ENCODE data around the gene MYO6.

The MYO6 gene

GRCh38 chr6:75880305-75880704, 131.3 kb downstream of the MYO6 start:
- ChIA-PET POLR2A (no interaction called here), CTCF (interaction anchor here (0.9 to 14.7 kb wide), 5 partner anchors 11 to 53 kb away, joined by 3 to 193 read pairs (median 3); no protein-coding TSS in a partner anchor)
- DNase-seq (ENCODE audit: extremely low spot score): no peak
- no peak for TF ChIP-seq CTCF (IDR thresholded peaks at IDR 0.05; ENCODE audit: control extremely low read depth, extremely low read depth, low read depth, missing control alignments)

DNA sequence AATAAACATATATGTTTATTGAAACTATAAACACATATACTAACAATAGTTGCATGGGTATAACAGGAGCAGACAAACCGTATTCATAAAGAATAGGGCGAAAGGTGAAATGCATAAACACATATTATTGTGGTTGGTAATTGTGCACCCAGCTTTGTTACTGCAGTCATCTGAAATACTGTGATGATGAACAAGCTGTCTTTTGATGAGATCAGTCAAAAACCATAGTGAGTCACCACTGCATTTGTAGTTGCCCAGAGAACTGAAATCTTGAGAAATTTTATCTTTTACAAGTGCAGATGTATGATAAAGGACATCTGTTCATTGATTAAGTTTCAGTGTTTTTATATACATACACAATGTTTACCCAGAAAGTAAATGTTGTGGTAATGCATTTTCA, 133.7 kb downstream of the MYO6 start:
- POLR2A ChIA-PET: no interaction called here
- CTCF ChIA-PET: interaction anchor here (3.0 to 14.7 kb wide), 2 partner anchors 10 kb away, joined by 9 to 193 read pairs; no protein-coding TSS in a partner anchor
- no peak for DNase-seq (ENCODE audit: extremely low spot score)
- no peak for TF ChIP-seq CTCF (IDR thresholded peaks at IDR 0.05; ENCODE audit: control extremely low read depth, extremely low read depth, low read depth, missing control alignments)

DNA sequence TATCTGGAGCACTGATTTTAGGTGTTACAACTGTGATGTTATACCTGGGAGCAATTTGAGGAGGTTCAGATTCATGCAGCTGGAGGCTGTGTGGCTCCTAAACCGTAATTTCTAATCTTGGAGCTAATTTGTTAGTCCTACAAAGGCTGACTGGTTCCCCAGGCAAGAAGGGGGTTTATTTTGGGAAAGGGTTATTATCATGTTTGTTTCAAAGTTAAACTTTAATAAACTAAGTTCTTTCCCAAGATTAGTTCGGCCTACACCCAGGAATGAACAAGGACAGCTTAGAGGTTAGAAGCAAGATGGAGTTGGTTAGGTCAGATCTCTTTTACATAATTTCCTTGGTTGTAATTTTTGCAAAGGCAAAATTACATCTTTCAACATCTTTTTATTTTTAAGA, 135.8 kb downstream of the MYO6 start:
- ChIA-PET CTCF (interaction anchor here (1.0 to 14.7 kb wide), 2 partner anchors 8 to 17 kb away, joined by 3 to 193 read pairs; no protein-coding TSS in a partner anchor), POLR2A (no interaction called here)
- no peak for DNase-seq (ENCODE audit: extremely low spot score)
- TF ChIP-seq CTCF (IDR thresholded peaks at IDR 0.05; ENCODE audit: control extremely low read depth, extremely low read depth, low read depth, missing control alignments): no peak

GRCh38 chr6:75892384-75892783, 143.3 kb downstream of the MYO6 start:
- ChIA-PET POLR2A (no interaction called here), CTCF (interaction anchor here (0.7 to 8.2 kb wide), 21 partner anchors 14 to 1572 kb away, joined by 3 to 193 read pairs (median 6); partner anchors contain the start of gene HTR1B)
- no peak for TF ChIP-seq CTCF (IDR thresholded peaks at IDR 0.05; ENCODE audit: control extremely low read depth, extremely low read depth, low read depth, missing control alignments)
- DNase-seq (ENCODE audit: extremely low spot score): no peak

DNA sequence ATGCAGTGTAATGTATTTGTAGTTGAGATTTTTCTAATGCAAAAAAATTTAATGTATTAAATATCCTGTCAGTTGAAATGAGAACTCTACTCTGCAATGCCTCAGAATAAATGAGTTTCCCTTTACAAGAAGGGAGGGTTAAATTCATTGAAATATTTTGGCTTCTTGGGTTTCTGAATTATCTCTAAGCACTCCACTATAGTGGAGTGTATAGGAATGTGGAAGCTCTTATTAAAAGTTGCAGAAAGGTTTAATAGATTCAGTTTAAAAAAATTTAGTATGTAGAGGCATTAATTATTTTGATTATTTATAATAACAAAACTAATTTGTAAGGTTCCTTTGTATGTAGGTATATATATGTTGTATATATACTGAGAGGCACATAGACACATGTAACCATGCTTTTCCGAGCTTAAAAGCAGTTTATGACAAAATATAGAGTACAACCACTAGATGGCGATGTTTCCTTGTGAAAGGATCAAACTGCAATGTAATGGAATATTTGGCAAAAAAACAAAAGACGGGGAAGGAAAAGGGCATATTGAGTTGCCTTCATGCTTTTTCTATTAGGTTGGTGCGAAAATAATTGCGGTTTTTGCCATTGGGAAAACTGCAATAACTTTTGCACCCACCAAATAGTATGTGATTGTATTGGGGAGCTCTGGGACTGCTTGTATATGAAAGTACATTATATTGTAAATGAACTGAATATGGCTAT, 144.2 kb downstream of the MYO6 start:
- DNase-seq (ENCODE audit: extremely low spot score): peak; percentile 23
- POLR2A ChIA-PET: no interaction called here

GRCh38 chr6:75893776-75894152, 144.7 kb downstream of the MYO6 start:
- POLR2A ChIA-PET: no interaction called here
- TF ChIP-seq CTCF (IDR thresholded peaks at IDR 0.05; ENCODE audit: control extremely low read depth, extremely low read depth, low read depth, missing control alignments): no peak
- DNase-seq (ENCODE audit: extremely low spot score): no peak
- CTCF ChIA-PET: interaction anchor here (0.7 to 8.2 kb wide), 32 partner anchors 13 to 1573 kb away, joined by 3 to 193 read pairs (median 5); partner anchors contain the start of gene HTR1B

More for the DNA sequence above, 144.2 kb downstream of the MYO6 start:
- CTCF ChIA-PET: interaction anchor here (0.7 to 8.2 kb wide), 34 partner anchors 13 to 1574 kb away, joined by 3 to 193 read pairs (median 4); partner anchors contain the start of gene HTR1B
- peak; percentile 64 for TF ChIP-seq CTCF (IDR thresholded peaks at IDR 0.05; ENCODE audit: control extremely low read depth, extremely low read depth, low read depth, missing control alignments)
